ENCODE data around the gene GOLGA7B.

- no peak for TF ChIP-seq ISL1 (CRISPR knock-in tag; IDR thresholded peaks at IDR 0.05)
- TF ChIP-seq CREB5 (CRISPR knock-in tag; IDR thresholded peaks at IDR 0.05; ENCODE audit: low read depth): no peak
- no peak for TF ChIP-seq ZFP3 (CRISPR knock-in tag; IDR thresholded peaks at IDR 0.05)
- TF ChIP-seq ARNTL (CRISPR knock-in tag; IDR thresholded peaks at IDR 0.05; ENCODE audit: borderline replicate concordance, low read depth): no peak
- TF ChIP-seq CSDC2 (CRISPR knock-in tag; IDR thresholded peaks at IDR 0.05): no peak
- no peak for TF ChIP-seq TOX (CRISPR knock-in tag; IDR thresholded peaks at IDR 0.05; ENCODE audit: borderline replicate concordance)
- no peak for TF ChIP-seq PATZ1 (CRISPR knock-in tag; IDR thresholded peaks at IDR 0.05; ENCODE audit: borderline replicate concordance)
- no peak for TF ChIP-seq RARB (CRISPR knock-in tag; IDR thresholded peaks at IDR 0.05)
- TF ChIP-seq ZNF70 (CRISPR knock-in tag; IDR thresholded peaks at IDR 0.05): no peak
Measured at GRCh38 chr10:97820096-97820704, 29.4 kb upstream of the GOLGA7B start.

Measured in SK-N-SH treated with all-trans-retinoic acid at 6 μM for 48 hours (cell line).